ENCODE data around the gene TSHZ1. TPM values are rescaled to one million over a fixed set of nuclear protein-coding genes. Genes with fewer than 3 reads are reported as not detected.
"Not testable (repeated sequence)": the region's sequence is repeated elsewhere in the genome, so short reads cannot be mapped to it uniquely, and the experiment has no call there.

The TSHZ1 gene
- total RNA-seq, 3 donors from 2014 or later: 22.7 to 66.6 (median 36.9) TPM

DNA sequence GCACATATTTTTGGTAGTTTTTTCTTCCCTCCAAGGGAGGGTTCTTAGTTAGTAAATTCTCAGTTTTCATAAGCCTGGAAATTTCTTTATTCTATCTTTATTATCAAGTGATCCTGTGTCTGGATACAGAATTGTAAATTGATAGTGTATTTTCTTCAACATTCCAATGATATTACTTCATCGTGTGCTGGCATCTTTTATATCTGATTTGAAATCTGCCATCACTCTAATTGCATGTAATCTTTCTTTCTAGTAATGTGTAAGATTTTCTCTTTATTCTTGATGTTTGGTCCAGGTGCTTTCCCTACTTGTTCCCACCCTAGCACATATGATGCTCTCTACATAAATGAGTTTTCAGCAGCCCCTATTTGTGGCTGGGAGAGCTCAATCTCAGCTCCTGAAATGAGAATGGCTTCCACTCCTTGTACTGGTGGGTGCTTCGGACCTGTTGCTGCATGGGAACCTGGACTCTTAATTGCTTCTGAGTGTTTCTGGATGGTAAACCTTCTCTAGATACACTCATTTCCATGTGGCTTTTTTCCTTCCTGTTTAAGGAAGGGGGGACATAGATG lies 114.2 kb downstream of the TSHZ1 start:
- DNase-seq (no peak), ATAC-seq (no peak)
- Histone ChIP-seq H3K4me3 (no peak overlapping the region), H3K9me3 (peaks cover 18% of the 10 kb centered on the region), H3K4me1 (ENCODE audit: low read depth) (no peaks in the 10 kb centered on the region), H3K36me3 (ENCODE audit: low read depth) (no peaks in the 10 kb centered on the region)
- intact Hi-C loops (cut with DNase I, micrococcal nuclease): no loop called here
- TF ChIP-seq, protein P1, sequence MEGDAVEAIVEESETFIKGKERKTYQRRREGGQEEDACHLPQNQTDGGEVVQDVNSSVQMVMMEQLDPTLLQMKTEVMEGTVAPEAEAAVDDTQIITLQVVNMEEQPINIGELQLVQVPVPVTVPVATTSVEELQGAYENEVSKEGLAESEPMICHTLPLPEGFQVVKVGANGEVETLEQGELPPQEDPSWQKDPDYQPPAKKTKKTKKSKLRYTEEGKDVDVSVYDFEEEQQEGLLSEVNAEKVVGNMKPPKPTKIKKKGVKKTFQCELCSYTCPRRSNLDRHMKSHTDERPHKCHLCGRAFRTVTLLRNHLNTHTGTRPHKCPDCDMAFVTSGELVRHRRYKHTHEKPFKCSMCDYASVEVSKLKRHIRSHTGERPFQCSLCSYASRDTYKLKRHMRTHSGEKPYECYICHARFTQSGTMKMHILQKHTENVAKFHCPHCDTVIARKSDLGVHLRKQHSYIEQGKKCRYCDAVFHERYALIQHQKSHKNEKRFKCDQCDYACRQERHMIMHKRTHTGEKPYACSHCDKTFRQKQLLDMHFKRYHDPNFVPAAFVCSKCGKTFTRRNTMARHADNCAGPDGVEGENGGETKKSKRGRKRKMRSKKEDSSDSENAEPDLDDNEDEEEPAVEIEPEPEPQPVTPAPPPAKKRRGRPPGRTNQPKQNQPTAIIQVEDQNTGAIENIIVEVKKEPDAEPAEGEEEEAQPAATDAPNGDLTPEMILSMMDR (IDR thresholded peaks at IDR 0.05): no peak

DNA sequence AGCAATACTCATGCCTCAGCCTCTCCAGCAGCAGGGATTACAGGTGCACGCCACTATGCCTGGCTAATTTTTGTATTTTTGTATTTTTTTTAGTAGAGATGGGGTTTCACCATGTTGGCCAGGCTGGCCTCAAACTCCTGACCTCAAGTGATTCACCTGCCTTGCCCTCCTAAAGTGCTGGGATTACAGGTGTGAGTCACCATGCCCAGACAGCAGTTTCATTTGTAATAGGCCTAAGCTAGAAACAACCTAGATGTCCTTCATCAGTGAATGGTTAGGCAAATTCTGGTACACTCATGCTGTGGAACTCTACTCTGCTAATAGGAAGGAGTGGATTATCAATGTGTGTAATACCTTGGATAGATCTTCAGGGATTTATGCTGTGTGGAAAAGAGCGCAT lies 119.2 kb downstream of the TSHZ1 start:
- DNase-seq; intact Hi-C loops (cut with DNase I, micrococcal nuclease); H3K36me3 ChIP-seq (ENCODE audit: low read depth); H3K4me3 ChIP-seq; H3K4me1 ChIP-seq (ENCODE audit: low read depth): not testable (repeated sequence)
- peak; percentile 25 for ATAC-seq
- peaks cover 18% of the 10 kb centered on the region for H3K9me3 ChIP-seq

DNA sequence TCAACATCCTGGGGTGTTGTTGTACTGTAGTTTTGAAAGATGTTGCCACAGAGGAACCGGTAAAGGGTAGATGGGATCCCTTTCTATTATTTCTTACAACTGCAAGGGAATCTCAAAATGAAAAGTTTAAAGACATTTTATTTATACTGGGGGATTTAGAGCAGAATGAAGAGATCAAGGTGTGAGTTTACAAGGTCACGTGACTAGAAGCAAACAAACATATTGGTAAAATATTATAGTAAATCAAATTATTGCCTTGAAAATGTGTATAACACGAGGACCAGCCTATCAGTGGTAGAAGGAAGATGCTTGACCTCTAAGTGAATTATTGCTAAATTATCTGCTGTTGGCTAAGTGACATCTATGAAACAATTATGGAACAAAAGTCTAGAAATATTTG lies 119.7 kb downstream of the TSHZ1 start:
- no peak for ATAC-seq
- no peaks in the 10 kb centered on the region for H3K36me3 ChIP-seq (ENCODE audit: low read depth)

GRCh38 chr18:75334869-75335268 lies 124.3 kb downstream of the TSHZ1 start:
- Histone ChIP-seq H3K36me3 (ENCODE audit: low read depth) (no peaks in the 10 kb centered on the region), H3K4me3 (no peak overlapping the region), H3K9me3 (no peaks in the 10 kb centered on the region), H3K4me1 (ENCODE audit: low read depth) (no peaks in the 10 kb centered on the region)
- TF ChIP-seq, protein P1 (IDR thresholded peaks at IDR 0.05): no peak
- intact Hi-C loops (cut with DNase I, micrococcal nuclease): no loop called here
- DNase-seq (no peak), ATAC-seq (no peak)

More for the DNA sequence above, 119.7 kb downstream of the TSHZ1 start:
- TF ChIP-seq, protein P1 (IDR thresholded peaks at IDR 0.05): no peak
- DNase-seq: no peak
- Histone ChIP-seq H3K4me1 (ENCODE audit: low read depth) (no peaks in the 10 kb centered on the region), H3K9me3 (peaks cover 18% of the 10 kb centered on the region), H3K4me3 (no peak overlapping the region)
- intact Hi-C loops (cut with DNase I, micrococcal nuclease): no loop called here

DNA sequence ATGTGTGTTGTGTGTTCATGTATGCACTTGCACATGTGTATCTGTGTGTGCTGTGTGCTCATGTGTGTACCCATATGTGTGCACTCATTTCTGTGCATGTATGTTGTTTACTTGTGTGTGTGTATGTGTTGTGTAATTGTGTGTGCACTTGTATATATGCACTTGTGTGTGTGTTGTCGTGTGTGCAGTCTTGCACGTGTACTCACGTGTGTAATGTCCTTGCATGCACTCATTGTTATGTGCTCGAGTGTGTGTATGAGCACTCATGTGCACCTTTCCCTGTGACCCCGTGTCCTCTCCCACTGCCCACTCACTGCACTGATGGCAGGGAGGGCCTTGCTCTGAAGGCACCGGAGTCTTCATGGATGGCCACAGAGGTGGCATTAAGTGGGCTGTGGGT lies 124.9 kb downstream of the TSHZ1 start:
- TF ChIP-seq, protein P1 (IDR thresholded peaks at IDR 0.05): no peak
- intact Hi-C loops (cut with DNase I, micrococcal nuclease): no loop called here
- ATAC-seq: no peak
- Histone ChIP-seq H3K9me3 (no peaks in the 10 kb centered on the region), H3K4me1 (ENCODE audit: low read depth) (no peaks in the 10 kb centered on the region), H3K4me3 (no peak overlapping the region), H3K36me3 (ENCODE audit: low read depth) (no peaks in the 10 kb centered on the region)
- DNase-seq: no peak

DNA sequence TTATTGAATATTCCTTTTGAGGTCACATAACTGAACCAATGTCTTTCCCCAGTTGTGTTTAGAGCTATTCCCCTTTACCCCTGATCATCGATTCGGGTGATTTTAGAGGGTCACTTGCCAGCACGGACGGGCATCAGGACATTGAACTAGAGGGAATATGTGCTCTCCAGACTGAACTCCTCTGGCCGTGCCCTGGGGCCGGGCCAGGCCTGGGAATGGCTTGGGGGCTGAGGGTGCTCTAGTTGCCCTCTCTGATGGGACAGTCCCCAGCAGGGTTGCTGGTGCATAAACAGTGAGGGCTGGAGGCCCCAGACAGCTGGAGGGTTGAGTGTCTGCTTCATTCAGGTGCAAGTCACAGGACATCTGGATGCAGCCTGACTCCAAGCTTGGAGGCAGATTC lies 126.2 kb downstream of the TSHZ1 start:
- no peak for ATAC-seq
- intact Hi-C loops (cut with DNase I, micrococcal nuclease): no loop called here
- H3K9me3 ChIP-seq: no peaks in the 10 kb centered on the region
- TF ChIP-seq, protein P1 (IDR thresholded peaks at IDR 0.05): no peak
- no peaks in the 10 kb centered on the region for H3K4me1 ChIP-seq (ENCODE audit: low read depth)
- H3K36me3 ChIP-seq (ENCODE audit: low read depth): no peaks in the 10 kb centered on the region
- no peak overlapping the region for H3K4me3 ChIP-seq
- DNase-seq: no peak

All from mucosa of descending colon (tissue), 3 donors.